SK-N-MC (cell line): ENCODE data around the gene KRT37.

Experiments used
- EZH2 ChIP-seq: fragments of 200-600 bp; sonication (generic); IDR thresholded peaks from one replicate; pipeline ENCODE4 v1.6.1; 2017; ENCODE audit warnings: antibody characterized with exemption
- FOXP2 ChIP-seq: optimal IDR thresholded peaks from 2 replicates; pipeline ENCODE3; 2011; ENCODE audit warnings: mild to moderate bottlenecking, moderate library complexity; ENCODE audit not compliant: insufficient read depth; ENCODE audit errors: extremely low read length, control extremely low read depth
- POLR2AphosphoS5 ChIP-seq: IDR thresholded peaks from 2 replicates; pipeline ENCODE4 v1.6.1; 2012; ENCODE audit warnings: mild to moderate bottlenecking, low read depth, low read length, borderline replicate concordance

DNA sequence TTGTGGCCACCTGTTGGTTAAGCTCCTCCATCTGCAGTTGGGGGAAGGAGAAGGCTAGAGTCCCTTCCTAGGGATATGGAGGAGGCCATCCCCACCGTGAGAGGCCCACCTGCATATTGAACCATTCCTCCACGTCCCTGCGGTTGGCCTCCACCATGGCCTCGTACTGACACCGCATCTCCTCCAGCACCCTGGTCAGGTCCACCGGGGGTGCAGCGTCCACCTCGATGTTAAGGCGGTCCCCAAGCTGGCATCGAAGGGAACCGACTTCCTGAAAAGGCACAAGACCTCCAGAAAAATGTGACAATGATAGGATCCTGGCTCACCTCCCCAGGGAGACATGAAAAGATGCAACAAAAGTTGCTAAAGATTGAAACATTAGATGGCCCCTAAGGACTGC lies 39.8 kb upstream of the KRT37 start:
- TF ChIP-seq EZH2: no peak
- TF ChIP-seq POLR2AphosphoS5: no peak
- TF ChIP-seq FOXP2: no peak
